HG03469 (cell line): ENCODE results near the gene SNU13.
"Not testable (repeated sequence)": the region's sequence is repeated elsewhere in the genome, so short reads cannot be mapped to it uniquely, and the experiment has no call there.

Source experiments
- ATAC-seq: cut with Tn5 transposase; IDR thresholded peaks from one replicate; pipeline ENCODE4 v1.9.1; 2021; ENCODE audit warnings: mild to moderate bottlenecking, moderate library complexity, moderate number of reproducible peaks; ENCODE audit not compliant: unreplicated experiment

SNU13 gene

GRCh38 chr22:41682033-41682807 is 6.4 kb downstream of the SNU13 start:
- ATAC-seq: no peak

- no peak for ATAC-seq
Measured at GRCh38 chr22:41681616-41682015, 7.1 kb downstream of the SNU13 start.

- no peak for ATAC-seq
Measured at GRCh38 chr22:41676134-41676533, 12.5 kb downstream of the SNU13 start.

GRCh38 chr22:41674846-41675340 is 13.8 kb downstream of the SNU13 start:
- ATAC-seq: no peak

- ATAC-seq: no peak
Measured at GRCh38 chr22:41672780-41673509, 15.7 kb downstream of the SNU13 start.

GRCh38 chr22:41672096-41672495 is 16.6 kb downstream of the SNU13 start:
- ATAC-seq: not testable (repeated sequence)

- no peak for ATAC-seq
Measured at GRCh38 chr22:41668971-41669911, 19.4 kb downstream of the SNU13 start.

GRCh38 chr22:41664951-41665350 is 23.7 kb downstream of the SNU13 start:
- ATAC-seq: no peak

GRCh38 chr22:41664490-41664889 is 24.2 kb downstream of the SNU13 start:
- no peak for ATAC-seq

- ATAC-seq: not testable (repeated sequence)
Measured at GRCh38 chr22:41663594-41663993, 25.1 kb downstream of the SNU13 start.

- ATAC-seq: no peak
Measured at GRCh38 chr22:41661713-41662112, 27.0 kb downstream of the SNU13 start.

GRCh38 chr22:41661088-41661487 is 27.6 kb downstream of the SNU13 start:
- ATAC-seq: no peak

- ATAC-seq: no peak
Measured at GRCh38 chr22:41660416-41660815, 28.3 kb downstream of the SNU13 start.

GRCh38 chr22:41659941-41660340 is 28.7 kb downstream of the SNU13 start:
- no peak for ATAC-seq

GRCh38 chr22:41658869-41659268 is 29.8 kb downstream of the SNU13 start:
- no peak for ATAC-seq

- ATAC-seq: no peak
Measured at GRCh38 chr22:41657709-41658108, 31.0 kb downstream of the SNU13 start.

- ATAC-seq: no peak
Measured at GRCh38 chr22:41656556-41656955, 32.1 kb downstream of the SNU13 start.

GRCh38 chr22:41654322-41654721 is 34.3 kb downstream of the SNU13 start:
- ATAC-seq: no peak

- no peak for ATAC-seq
Measured at GRCh38 chr22:41650821-41651220, 37.8 kb downstream of the SNU13 start.

GRCh38 chr22:41650229-41650628 is 38.4 kb downstream of the SNU13 start:
- no peak for ATAC-seq

GRCh38 chr22:41648432-41648831 is 40.2 kb downstream of the SNU13 start:
- no peak for ATAC-seq
